ENCODE data around the gene ZNF555.
A peak's percentile ranks its signal among the peaks of the same experiment; 100 is the strongest.
"Not testable (repeated sequence)": the region's sequence is repeated elsewhere in the genome, so short reads cannot be mapped to it uniquely, and the experiment has no call there.

The ZNF555 gene

DNA sequence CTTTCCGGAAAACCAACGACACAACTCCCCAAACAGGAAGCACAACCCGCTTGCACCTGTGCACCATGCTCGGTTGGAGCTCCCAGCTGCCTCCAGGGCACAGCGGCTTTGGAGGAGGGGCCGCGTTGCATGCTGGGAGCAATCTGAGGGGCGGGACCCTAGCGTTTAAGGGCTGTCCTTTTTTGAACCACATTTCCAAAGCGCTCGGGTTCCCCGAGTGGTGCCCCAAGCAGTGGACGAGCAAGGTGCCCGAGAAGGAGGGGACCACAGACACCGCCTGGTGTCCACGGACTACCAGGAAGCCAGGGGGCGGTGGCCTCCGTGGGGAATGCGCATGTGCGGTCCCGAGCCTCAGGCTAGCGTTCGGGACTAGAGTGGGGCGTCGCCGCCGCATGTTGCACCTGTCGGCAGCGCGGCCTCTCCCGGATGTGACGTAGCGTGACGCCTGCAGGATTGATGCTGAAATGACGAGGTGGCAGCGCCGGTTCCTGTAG lies 47.5 kb downstream of the ZNF555 start:
- no peak for ATAC-seq
- TF ChIP-seq OSR1 (CRISPR knock-in tag; IDR thresholded peaks at IDR 0.05) (no peak), ZNF8 (CRISPR knock-in tag; IDR thresholded peaks at IDR 0.05) (no peak), PPARA (CRISPR knock-in tag; IDR thresholded peaks at IDR 0.05; ENCODE audit: borderline replicate concordance) (no peak), ZNF565 (CRISPR knock-in tag; conservative IDR thresholded peaks at IDR 0.05; ENCODE audit: low read depth) (no peak), ZFP3 (CRISPR knock-in tag; IDR thresholded peaks at IDR 0.05) (no peak), GLIS3 (CRISPR knock-in tag; IDR thresholded peaks at IDR 0.05) (no peak), TOX (CRISPR knock-in tag; IDR thresholded peaks at IDR 0.05; ENCODE audit: borderline replicate concordance) (no peak), TCF4 (CRISPR knock-in tag; IDR thresholded peaks at IDR 0.05; ENCODE audit: borderline replicate concordance) (no peak), BACH2 (CRISPR knock-in tag; IDR thresholded peaks at IDR 0.05; ENCODE audit: borderline replicate concordance) (no peak), ESRRG (CRISPR knock-in tag; IDR thresholded peaks at IDR 0.05) (no peak), CSDC2 (CRISPR knock-in tag; IDR thresholded peaks at IDR 0.05) (no peak), ZC3H10 (CRISPR knock-in tag; IDR thresholded peaks at IDR 0.05) (no peak), RARB (CRISPR knock-in tag; IDR thresholded peaks at IDR 0.05) (no peak), ISL1 (CRISPR knock-in tag; IDR thresholded peaks at IDR 0.05) (no peak), ZFP30 (CRISPR knock-in tag; IDR thresholded peaks at IDR 0.05) (no peak)
- TF ChIP-seq, protein P1, sequence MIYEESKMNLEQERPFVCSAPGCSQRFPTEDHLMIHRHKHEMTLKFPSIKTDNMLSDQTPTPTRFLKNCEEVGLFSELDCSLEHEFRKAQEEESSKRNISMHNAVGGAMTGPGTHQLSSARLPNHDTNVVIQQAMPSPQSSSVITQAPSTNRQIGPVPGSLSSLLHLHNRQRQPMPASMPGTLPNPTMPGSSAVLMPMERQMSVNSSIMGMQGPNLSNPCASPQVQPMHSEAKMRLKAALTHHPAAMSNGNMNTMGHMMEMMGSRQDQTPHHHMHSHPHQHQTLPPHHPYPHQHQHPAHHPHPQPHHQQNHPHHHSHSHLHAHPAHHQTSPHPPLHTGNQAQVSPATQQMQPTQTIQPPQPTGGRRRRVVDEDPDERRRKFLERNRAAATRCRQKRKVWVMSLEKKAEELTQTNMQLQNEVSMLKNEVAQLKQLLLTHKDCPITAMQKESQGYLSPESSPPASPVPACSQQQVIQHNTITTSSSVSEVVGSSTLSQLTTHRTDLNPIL (CRISPR knock-in tag; IDR thresholded peaks at IDR 0.05; ENCODE audit: low read depth), result no peak
- TF ChIP-seq, protein P2, sequence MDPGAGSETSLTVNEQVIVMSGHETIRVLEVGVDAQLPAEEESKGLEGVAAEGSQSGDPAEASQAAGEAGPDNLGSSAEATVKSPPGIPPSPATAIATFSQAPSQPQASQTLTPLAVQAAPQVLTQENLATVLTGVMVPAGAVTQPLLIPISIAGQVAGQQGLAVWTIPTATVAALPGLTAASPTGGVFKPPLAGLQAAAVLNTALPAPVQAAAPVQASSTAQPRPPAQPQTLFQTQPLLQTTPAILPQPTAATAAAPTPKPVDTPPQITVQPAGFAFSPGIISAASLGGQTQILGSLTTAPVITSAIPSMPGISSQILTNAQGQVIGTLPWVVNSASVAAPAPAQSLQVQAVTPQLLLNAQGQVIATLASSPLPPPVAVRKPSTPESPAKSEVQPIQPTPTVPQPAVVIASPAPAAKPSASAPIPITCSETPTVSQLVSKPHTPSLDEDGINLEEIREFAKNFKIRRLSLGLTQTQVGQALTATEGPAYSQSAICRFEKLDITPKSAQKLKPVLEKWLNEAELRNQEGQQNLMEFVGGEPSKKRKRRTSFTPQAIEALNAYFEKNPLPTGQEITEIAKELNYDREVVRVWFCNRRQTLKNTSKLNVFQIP (CRISPR knock-in tag; IDR thresholded peaks at IDR 0.05; ENCODE audit: borderline replicate concordance, low read depth), result no peak
- TF ChIP-seq, protein P3, sequence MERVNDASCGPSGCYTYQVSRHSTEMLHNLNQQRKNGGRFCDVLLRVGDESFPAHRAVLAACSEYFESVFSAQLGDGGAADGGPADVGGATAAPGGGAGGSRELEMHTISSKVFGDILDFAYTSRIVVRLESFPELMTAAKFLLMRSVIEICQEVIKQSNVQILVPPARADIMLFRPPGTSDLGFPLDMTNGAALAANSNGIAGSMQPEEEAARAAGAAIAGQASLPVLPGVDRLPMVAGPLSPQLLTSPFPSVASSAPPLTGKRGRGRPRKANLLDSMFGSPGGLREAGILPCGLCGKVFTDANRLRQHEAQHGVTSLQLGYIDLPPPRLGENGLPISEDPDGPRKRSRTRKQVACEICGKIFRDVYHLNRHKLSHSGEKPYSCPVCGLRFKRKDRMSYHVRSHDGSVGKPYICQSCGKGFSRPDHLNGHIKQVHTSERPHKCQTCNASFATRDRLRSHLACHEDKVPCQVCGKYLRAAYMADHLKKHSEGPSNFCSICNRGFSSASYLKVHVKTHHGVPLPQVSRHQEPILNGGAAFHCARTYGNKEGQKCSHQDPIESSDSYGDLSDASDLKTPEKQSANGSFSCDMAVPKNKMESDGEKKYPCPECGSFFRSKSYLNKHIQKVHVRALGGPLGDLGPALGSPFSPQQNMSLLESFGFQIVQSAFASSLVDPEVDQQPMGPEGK (CRISPR knock-in tag; IDR thresholded peaks at IDR 0.05; ENCODE audit: borderline replicate concordance), result no peak
- TF ChIP-seq, protein P4, sequence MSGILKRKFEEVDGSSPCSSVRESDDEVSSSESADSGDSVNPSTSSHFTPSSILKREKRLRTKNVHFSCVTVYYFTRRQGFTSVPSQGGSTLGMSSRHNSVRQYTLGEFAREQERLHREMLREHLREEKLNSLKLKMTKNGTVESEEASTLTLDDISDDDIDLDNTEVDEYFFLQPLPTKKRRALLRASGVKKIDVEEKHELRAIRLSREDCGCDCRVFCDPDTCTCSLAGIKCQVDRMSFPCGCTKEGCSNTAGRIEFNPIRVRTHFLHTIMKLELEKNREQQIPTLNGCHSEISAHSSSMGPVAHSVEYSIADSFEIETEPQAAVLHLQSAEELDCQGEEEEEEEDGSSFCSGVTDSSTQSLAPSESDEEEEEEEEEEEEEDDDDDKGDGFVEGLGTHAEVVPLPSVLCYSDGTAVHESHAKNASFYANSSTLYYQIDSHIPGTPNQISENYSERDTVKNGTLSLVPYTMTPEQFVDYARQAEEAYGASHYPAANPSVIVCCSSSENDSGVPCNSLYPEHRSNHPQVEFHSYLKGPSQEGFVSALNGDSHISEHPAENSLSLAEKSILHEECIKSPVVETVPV (CRISPR knock-in tag; IDR thresholded peaks at IDR 0.05), result no peak

DNA sequence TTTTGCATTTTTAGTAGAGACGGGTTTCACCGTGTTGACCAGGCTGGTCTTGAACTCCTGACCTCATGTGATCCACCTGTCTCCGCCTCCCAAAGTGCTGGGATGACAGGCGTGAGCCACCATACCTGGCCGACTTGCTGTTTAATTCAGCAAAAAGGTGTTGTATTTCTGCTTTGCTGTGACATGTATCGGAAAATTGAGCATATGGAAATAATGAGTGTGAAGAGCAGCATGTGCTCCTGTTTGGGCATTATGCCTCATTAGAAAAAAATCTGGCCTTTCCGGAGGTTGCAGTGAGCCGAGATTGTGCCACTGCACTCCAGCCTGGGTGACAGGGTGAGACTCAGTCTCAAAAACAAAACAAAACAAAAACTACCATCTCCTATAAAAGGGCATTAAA lies 49.3 kb downstream of the ZNF555 start:
- ATAC-seq, result not testable (repeated sequence)

DNA sequence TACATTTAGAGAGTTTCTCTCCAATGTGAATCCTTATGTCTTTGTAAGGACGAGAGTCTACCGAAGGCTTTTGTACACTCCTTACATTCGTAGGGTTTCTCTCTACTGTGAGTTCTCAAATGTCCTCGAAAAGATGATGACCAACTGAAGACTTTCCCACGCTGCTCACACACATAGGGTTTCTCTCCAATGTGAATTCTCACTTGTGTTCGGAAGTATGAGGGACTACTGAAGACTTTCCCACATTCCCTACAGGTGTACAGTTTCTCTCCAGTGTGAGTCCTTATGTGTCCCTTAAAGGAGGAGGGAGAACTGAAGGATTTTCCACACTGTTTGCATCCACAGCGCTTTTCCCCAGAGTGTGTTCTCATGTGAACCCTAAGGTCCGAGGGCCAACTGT lies 55.4 kb downstream of the ZNF555 start:
- no peak for TF ChIP-seq TCF4 (CRISPR knock-in tag; IDR thresholded peaks at IDR 0.05; ENCODE audit: borderline replicate concordance)
- no peak for ATAC-seq

DNA sequence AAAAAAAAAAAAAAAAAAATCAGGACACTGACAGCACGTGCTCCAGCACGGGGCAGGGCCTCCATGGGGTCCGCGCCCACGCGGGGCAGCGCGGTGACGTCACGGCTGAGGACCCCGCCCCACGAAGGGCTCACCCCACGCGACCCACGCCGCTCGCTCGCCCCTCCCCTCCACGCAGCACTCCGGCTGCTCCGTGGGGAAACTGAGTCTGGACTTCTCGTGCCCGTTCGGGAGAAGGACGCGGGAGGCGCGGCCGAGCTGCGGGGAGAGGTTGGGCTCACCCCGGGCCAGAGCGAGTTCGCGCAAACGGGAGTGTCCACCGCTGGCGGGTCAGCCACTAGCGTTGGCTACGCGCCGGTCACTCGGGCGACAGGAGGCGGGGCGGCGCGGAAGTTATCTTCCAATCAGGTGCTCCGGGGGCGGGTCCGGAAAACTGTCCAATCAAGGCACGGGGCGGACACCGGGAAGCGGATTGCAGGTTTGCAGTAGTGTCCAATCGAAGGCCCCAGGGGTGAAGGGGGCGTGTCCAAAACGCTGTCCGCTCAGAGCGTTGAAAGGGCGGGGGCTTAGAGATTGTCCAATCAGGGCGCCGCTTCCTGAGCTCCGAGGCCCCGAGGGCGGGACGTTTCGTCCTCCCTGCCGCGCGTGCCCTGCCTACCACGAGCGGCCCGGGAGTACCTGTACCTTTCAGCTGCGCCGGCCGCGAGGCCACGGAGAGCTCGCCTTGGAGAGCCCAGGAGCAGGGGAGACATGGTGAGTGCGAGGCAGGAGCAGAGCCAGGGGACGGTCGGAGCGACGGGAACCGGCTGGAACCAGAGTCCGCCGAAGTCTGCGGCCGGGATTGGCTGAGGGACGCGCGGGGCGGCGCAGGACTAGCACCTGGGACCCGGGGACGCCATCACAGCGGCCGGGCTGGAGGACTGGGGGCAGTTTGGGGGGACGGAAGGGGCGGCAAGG lies 59.3 kb downstream of the ZNF555 start, which contains the start of gene ZNF57:
Gene ZNF57 (plus strand): TSS at position 633 of the 957 bp plus-strand sequence. CDS start 118 bp downstream, at position 751.
- ATAC-seq, result peak; percentile 98
- no peak for TF ChIP-seq PPARA (CRISPR knock-in tag; IDR thresholded peaks at IDR 0.05; ENCODE audit: borderline replicate concordance)
- TF ChIP-seq, protein P4 (CRISPR knock-in tag; IDR thresholded peaks at IDR 0.05), result no peak
- TF ChIP-seq RARB (CRISPR knock-in tag; IDR thresholded peaks at IDR 0.05), result no peak
- TF ChIP-seq, protein P2 (CRISPR knock-in tag; IDR thresholded peaks at IDR 0.05; ENCODE audit: borderline replicate concordance, low read depth), result no peak
- TF ChIP-seq ZNF565 (CRISPR knock-in tag; conservative IDR thresholded peaks at IDR 0.05; ENCODE audit: low read depth), result no peak
- TF ChIP-seq SNAI2 (CRISPR knock-in tag; IDR thresholded peaks at IDR 0.05), result no peak
- TF ChIP-seq, protein P3 (CRISPR knock-in tag; IDR thresholded peaks at IDR 0.05; ENCODE audit: borderline replicate concordance), result no peak
- no peak for TF ChIP-seq GLIS3 (CRISPR knock-in tag; IDR thresholded peaks at IDR 0.05)
- no peak for TF ChIP-seq BACH2 (CRISPR knock-in tag; IDR thresholded peaks at IDR 0.05; ENCODE audit: borderline replicate concordance)
- TF ChIP-seq ESRRG (CRISPR knock-in tag; IDR thresholded peaks at IDR 0.05), result no peak
- no peak for TF ChIP-seq ZC3H10 (CRISPR knock-in tag; IDR thresholded peaks at IDR 0.05)
- no peak for TF ChIP-seq ZFP30 (CRISPR knock-in tag; IDR thresholded peaks at IDR 0.05)
- TF ChIP-seq, protein P1 (CRISPR knock-in tag; IDR thresholded peaks at IDR 0.05; ENCODE audit: low read depth), result no peak
